LNCaP clone FGC (cell line): ENCODE data around the gene MORF4L2.
"Not testable (repeated sequence)": the region's sequence is repeated elsewhere in the genome, so short reads cannot be mapped to it uniquely, and the experiment has no call there.

ENCODE experiments used
- DNase-seq: peaks from one replicate; pipeline ENCODE4 v3.0.0-alpha.2; 2011; ENCODE audit warnings: low read depth
- H3K4me3 ChIP-seq: 2 replicates; pipeline ENCODE4 v1.5.1; 2011; ENCODE audit warnings: mild to moderate bottlenecking, low read depth, low read length, control low read depth
- CTCF ChIP-seq: IDR thresholded peaks from 2 replicates; pipeline ENCODE4 v1.5.1; 2012; ENCODE audit warnings: mild to moderate bottlenecking; ENCODE audit not compliant: control insufficient read depth, insufficient read depth; ENCODE audit errors: extremely low read depth

The MORF4L2 gene

DNA sequence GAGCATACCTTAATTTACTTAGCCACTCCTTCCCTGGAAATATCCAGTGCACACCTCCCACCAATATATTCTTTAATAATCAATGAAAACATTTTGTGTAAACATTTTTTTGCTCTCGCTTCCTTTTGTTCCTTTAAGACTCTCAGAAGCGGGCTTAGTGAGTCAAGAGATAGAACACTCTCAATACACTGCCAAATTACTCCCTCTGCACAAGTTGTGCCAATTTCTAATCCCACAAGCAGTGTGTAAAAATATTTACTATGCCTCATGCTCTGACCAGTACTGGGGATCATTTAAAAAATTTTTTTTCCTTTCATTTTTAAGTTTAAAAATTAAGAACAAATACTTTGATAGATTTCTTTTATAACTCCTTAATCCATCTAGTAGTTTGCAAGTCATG lies 5.1 kb downstream of the MORF4L2 start:
- DNase-seq: no peak
- H3K4me3 ChIP-seq: no peak overlapping the region
- TF ChIP-seq CTCF: no peak

- DNase-seq: no peak
- H3K4me3 ChIP-seq: no peak overlapping the region
Measured at GRCh38 chrX:103678199-103678993, 8.1 kb downstream of the MORF4L2 start.

GRCh38 chrX:103674531-103675454 lies 11.7 kb downstream of the MORF4L2 start:
- 0 out of 2 replicates have a peak, but pooled peaks have one; percentile 6 for TF ChIP-seq CTCF
- H3K4me3 ChIP-seq: no peak overlapping the region
- no peak for DNase-seq

More at GRCh38 chrX:103678199-103678993, 8.1 kb downstream of the MORF4L2 start:
- TF ChIP-seq CTCF: no peak

GRCh38 chrX:103669745-103670144 lies 16.8 kb downstream of the MORF4L2 start:
- TF ChIP-seq CTCF: no peak
- H3K4me3 ChIP-seq: no peak overlapping the region
- DNase-seq: no peak

- DNase-seq: no peak
- no peak for TF ChIP-seq CTCF
- H3K4me3 ChIP-seq: no peak overlapping the region
Measured at GRCh38 chrX:103666202-103667107, 20.0 kb downstream of the MORF4L2 start.

- H3K4me3 ChIP-seq: no peak overlapping the region
- TF ChIP-seq CTCF: no peak
- DNase-seq: no peak
Measured at GRCh38 chrX:103663981-103664762, 22.3 kb downstream of the MORF4L2 start.

DNA sequence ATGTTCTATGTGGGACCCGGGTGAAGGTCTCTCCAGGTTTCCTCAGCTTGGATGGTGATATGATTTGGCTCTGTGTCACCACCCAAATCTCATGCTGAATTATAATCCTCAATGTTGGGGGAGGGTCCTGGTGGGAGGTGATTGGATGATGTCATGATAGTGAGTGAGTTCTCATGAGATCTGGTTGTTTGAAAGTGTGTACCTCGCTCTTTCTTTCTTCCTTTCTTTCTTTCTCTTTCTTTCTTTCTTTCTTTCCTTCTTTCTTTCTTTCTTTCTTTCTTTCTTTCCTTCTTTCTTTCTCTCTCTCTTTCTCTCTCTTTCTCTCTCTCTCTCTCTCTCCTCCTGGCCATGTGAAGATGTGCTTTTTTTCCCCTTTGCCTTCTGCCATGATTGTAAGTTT lies 27.0 kb downstream of the MORF4L2 start:
- DNase-seq, H3K4me3 ChIP-seq: not testable (repeated sequence)
